WTC11 (cell line): ENCODE measurements around the gene DHRS7.

Experiments
- CTCF ChIP-seq: fragments of 200-600 bp; IDR thresholded peaks from 2 replicates; pipeline ENCODE4 v1.8.0; 2022; ENCODE audit warnings: antibody characterized with exemption
- PREB ChIP-seq: sonication (generic); formaldehyde crosslinking; IDR thresholded peaks from 2 replicates; pipeline ENCODE4 v1.8.1; 2022; ENCODE audit warnings: mild to moderate bottlenecking, missing genetic modification reagents, moderate library complexity, borderline replicate concordance
- RELA ChIP-seq: sonication (generic); formaldehyde crosslinking; IDR thresholded peaks from 2 replicates; pipeline ENCODE4 v1.8.1; 2022; ENCODE audit warnings: missing genetic modification reagents, mild to moderate bottlenecking, borderline replicate concordance
- RORB ChIP-seq: fragments of 250-450 bp; sonication (Bioruptor Pico); IDR thresholded peaks from 2 replicates; pipeline ENCODE4 v1.9.0; 2021; ENCODE audit warnings: mild to moderate bottlenecking
- ZNF512 ChIP-seq: sonication (generic); formaldehyde crosslinking; IDR thresholded peaks from 2 replicates; pipeline ENCODE4 v1.8.1; 2022; ENCODE audit warnings: missing genetic modification reagents, borderline replicate concordance

- TF ChIP-seq CTCF = no peak
- TF ChIP-seq PREB (CRISPR knock-in tag) = no peak
- TF ChIP-seq RORB = no peak
- no peak for TF ChIP-seq ZNF512 (CRISPR knock-in tag)
- no peak for TF ChIP-seq RELA (CRISPR knock-in tag)
These were observed 1.5 kb downstream of the DHRS7 start for GRCh38 chr14:60163693-60164092.
